ENCODE measurements around the gene RBM7.

RBM7 gene

GRCh38 chr11:114438303-114438702, 37.8 kb downstream of the RBM7 start:
- no peak for DNase-seq (ENCODE audit: low read depth)
- H3K9ac ChIP-seq (ENCODE audit: low read length) = no peak overlapping the region
- peaks cover 32% of the 10 kb centered on the region for H3K4me1 ChIP-seq (ENCODE audit: control insufficient read depth, insufficient read depth, low read length)
- peak overlapping the region; percentile 93 for H3K4me3 ChIP-seq (ENCODE audit: low read length)
- H3K27me3 ChIP-seq (replicated peaks; ENCODE audit: control insufficient read depth, insufficient read depth, low read length) = no peaks in the 10 kb centered on the region
- no peaks in the 10 kb centered on the region for H3K36me3 ChIP-seq (ENCODE audit: control insufficient read depth, insufficient read depth, low read length, severe bottlenecking)
- H3K9me3 ChIP-seq (ENCODE audit: control insufficient read depth, low read length) = no peaks in the 10 kb centered on the region

GRCh38 chr11:114439229-114440120, 39.0 kb downstream of the RBM7 start, which contains the start of gene REXO2:
REXO2 (plus strand) TSS chr11:114439467; CDS start chr11:114439529, 62 bp downstream.
- Histone ChIP-seq H3K36me3 (ENCODE audit: control insufficient read depth, insufficient read depth, low read length, severe bottlenecking) (peaks cover 10% of the 10 kb centered on the region), H3K9ac (ENCODE audit: low read length) (peak within 1 kb of the TSS; percentile 95), H3K27me3 (replicated peaks; ENCODE audit: control insufficient read depth, insufficient read depth, low read length) (no peaks in the 10 kb centered on the region), H3K4me3 (ENCODE audit: low read length) (peak within 1 kb of the TSS; percentile 93), H3K4me1 (ENCODE audit: control insufficient read depth, insufficient read depth, low read length) (peaks cover 35% of the 10 kb centered on the region), H3K9me3 (ENCODE audit: control insufficient read depth, low read length) (no peaks in the 10 kb centered on the region)
- peak; percentile 97 for DNase-seq (ENCODE audit: low read depth)

- peak; percentile 75 for DNase-seq (ENCODE audit: low read depth)
- H3K4me3 ChIP-seq (ENCODE audit: low read length) = peak overlapping the region; percentile 93
- H3K9me3 ChIP-seq (ENCODE audit: control insufficient read depth, low read length) = no peaks in the 10 kb centered on the region
- H3K9ac ChIP-seq (ENCODE audit: low read length) = peak overlapping the region; percentile 95
- H3K4me1 ChIP-seq (ENCODE audit: control insufficient read depth, insufficient read depth, low read length) = peaks cover 38% of the 10 kb centered on the region
- no peaks in the 10 kb centered on the region for H3K27me3 ChIP-seq (replicated peaks; ENCODE audit: control insufficient read depth, insufficient read depth, low read length)
- H3K36me3 ChIP-seq (ENCODE audit: control insufficient read depth, insufficient read depth, low read length, severe bottlenecking) = peaks cover 17% of the 10 kb centered on the region
Measured at GRCh38 chr11:114440121-114440860, 39.8 kb downstream of the RBM7 start.

GRCh38 chr11:114440971-114441763, 40.7 kb downstream of the RBM7 start:
- no peaks in the 10 kb centered on the region for H3K9me3 ChIP-seq (ENCODE audit: control insufficient read depth, low read length)
- peaks cover 38% of the 10 kb centered on the region for H3K4me1 ChIP-seq (ENCODE audit: control insufficient read depth, insufficient read depth, low read length)
- H3K4me3 ChIP-seq (ENCODE audit: low read length) = peak overlapping the region; percentile 93
- H3K27me3 ChIP-seq (replicated peaks; ENCODE audit: control insufficient read depth, insufficient read depth, low read length) = no peaks in the 10 kb centered on the region
- peaks cover 26% of the 10 kb centered on the region for H3K36me3 ChIP-seq (ENCODE audit: control insufficient read depth, insufficient read depth, low read length, severe bottlenecking)
- peak; percentile 48 for DNase-seq (ENCODE audit: low read depth)
- H3K9ac ChIP-seq (ENCODE audit: low read length) = peak overlapping the region; percentile 95

GRCh38 chr11:114441921-114442320, 41.5 kb downstream of the RBM7 start:
- H3K36me3 ChIP-seq (ENCODE audit: control insufficient read depth, insufficient read depth, low read length, severe bottlenecking) = peaks cover 31% of the 10 kb centered on the region
- H3K9me3 ChIP-seq (ENCODE audit: control insufficient read depth, low read length) = no peaks in the 10 kb centered on the region
- H3K9ac ChIP-seq (ENCODE audit: low read length) = no peak overlapping the region
- H3K27me3 ChIP-seq (replicated peaks; ENCODE audit: control insufficient read depth, insufficient read depth, low read length) = no peaks in the 10 kb centered on the region
- H3K4me1 ChIP-seq (ENCODE audit: control insufficient read depth, insufficient read depth, low read length) = peaks cover 38% of the 10 kb centered on the region
- peak; percentile 12 for DNase-seq (ENCODE audit: low read depth)
- H3K4me3 ChIP-seq (ENCODE audit: low read length) = peak overlapping the region; percentile 93

- DNase-seq (ENCODE audit: low read depth) = no peak
- Histone ChIP-seq H3K36me3 (ENCODE audit: control insufficient read depth, insufficient read depth, low read length, severe bottlenecking) (peaks cover 32% of the 10 kb centered on the region), H3K9ac (ENCODE audit: low read length) (no peak overlapping the region), H3K9me3 (ENCODE audit: control insufficient read depth, low read length) (no peaks in the 10 kb centered on the region), H3K27me3 (replicated peaks; ENCODE audit: control insufficient read depth, insufficient read depth, low read length) (no peaks in the 10 kb centered on the region), H3K4me3 (ENCODE audit: low read length) (no peak overlapping the region), H3K4me1 (ENCODE audit: control insufficient read depth, insufficient read depth, low read length) (peaks cover 40% of the 10 kb centered on the region)
Measured at GRCh38 chr11:114442536-114442935, 42.1 kb downstream of the RBM7 start.

- H3K9me3 ChIP-seq (ENCODE audit: control insufficient read depth, low read length) = no peaks in the 10 kb centered on the region
- DNase-seq (ENCODE audit: low read depth) = peak; percentile 56
- H3K9ac ChIP-seq (ENCODE audit: low read length) = no peak overlapping the region
- H3K4me3 ChIP-seq (ENCODE audit: low read length) = no peak overlapping the region
- H3K36me3 ChIP-seq (ENCODE audit: control insufficient read depth, insufficient read depth, low read length, severe bottlenecking) = peaks cover 72% of the 10 kb centered on the region
- H3K27me3 ChIP-seq (replicated peaks; ENCODE audit: control insufficient read depth, insufficient read depth, low read length) = no peaks in the 10 kb centered on the region
- H3K4me1 ChIP-seq (ENCODE audit: control insufficient read depth, insufficient read depth, low read length) = peaks cover 38% of the 10 kb centered on the region
Measured at GRCh38 chr11:114447444-114447843, 47.0 kb downstream of the RBM7 start.

- Histone ChIP-seq H3K27me3 (replicated peaks; ENCODE audit: control insufficient read depth, insufficient read depth, low read length) (no peaks in the 10 kb centered on the region), H3K9me3 (ENCODE audit: control insufficient read depth, low read length) (no peaks in the 10 kb centered on the region), H3K4me3 (ENCODE audit: low read length) (no peak overlapping the region), H3K9ac (ENCODE audit: low read length) (peak overlapping the region; percentile 36), H3K4me1 (ENCODE audit: control insufficient read depth, insufficient read depth, low read length) (peaks cover 36% of the 10 kb centered on the region), H3K36me3 (ENCODE audit: control insufficient read depth, insufficient read depth, low read length, severe bottlenecking) (peaks cover 75% of the 10 kb centered on the region)
- DNase-seq (ENCODE audit: low read depth) = peak; percentile 83
Measured at GRCh38 chr11:114447892-114448291, 47.4 kb downstream of the RBM7 start.

GRCh38 chr11:114448749-114449482, 48.5 kb downstream of the RBM7 start:
- peak overlapping the region; percentile 36 for H3K9ac ChIP-seq (ENCODE audit: low read length)
- H3K4me1 ChIP-seq (ENCODE audit: control insufficient read depth, insufficient read depth, low read length) = peaks cover 36% of the 10 kb centered on the region
- no peaks in the 10 kb centered on the region for H3K27me3 ChIP-seq (replicated peaks; ENCODE audit: control insufficient read depth, insufficient read depth, low read length)
- peaks cover 81% of the 10 kb centered on the region for H3K36me3 ChIP-seq (ENCODE audit: control insufficient read depth, insufficient read depth, low read length, severe bottlenecking)
- H3K9me3 ChIP-seq (ENCODE audit: control insufficient read depth, low read length) = no peaks in the 10 kb centered on the region
- peak; percentile 52 for DNase-seq (ENCODE audit: low read depth)
- peak overlapping the region; percentile 35 for H3K4me3 ChIP-seq (ENCODE audit: low read length)

GRCh38 chr11:114449845-114450244, 49.4 kb downstream of the RBM7 start:
- H3K9ac ChIP-seq (ENCODE audit: low read length) = no peak overlapping the region
- peaks cover 31% of the 10 kb centered on the region for H3K4me1 ChIP-seq (ENCODE audit: control insufficient read depth, insufficient read depth, low read length)
- H3K36me3 ChIP-seq (ENCODE audit: control insufficient read depth, insufficient read depth, low read length, severe bottlenecking) = peaks cover 74% of the 10 kb centered on the region
- no peaks in the 10 kb centered on the region for H3K27me3 ChIP-seq (replicated peaks; ENCODE audit: control insufficient read depth, insufficient read depth, low read length)
- no peak for DNase-seq (ENCODE audit: low read depth)
- no peaks in the 10 kb centered on the region for H3K9me3 ChIP-seq (ENCODE audit: control insufficient read depth, low read length)
- H3K4me3 ChIP-seq (ENCODE audit: low read length) = no peak overlapping the region
